HG03469 (cell line): ENCODE data around the gene DNAH17.

Source experiments
- ATAC-seq: cut with Tn5 transposase; IDR thresholded peaks from one replicate; pipeline ENCODE4 v1.9.1; 2021; ENCODE audit warnings: mild to moderate bottlenecking, moderate library complexity, moderate number of reproducible peaks; ENCODE audit not compliant: unreplicated experiment

The DNAH17 gene

GRCh38 chr17:78433780-78434335 lies 143.3 kb downstream of the DNAH17 start:
- ATAC-seq = no peak

- no peak for ATAC-seq
These were observed 144.0 kb downstream of the DNAH17 start for GRCh38 chr17:78433013-78433727.

- no peak for ATAC-seq
These were observed 144.8 kb downstream of the DNAH17 start for GRCh38 chr17:78432226-78433012.

GRCh38 chr17:78431692-78431958 lies 145.6 kb downstream of the DNAH17 start:
- no peak for ATAC-seq

GRCh38 chr17:78430892-78431691 lies 146.1 kb downstream of the DNAH17 start:
- no peak for ATAC-seq

GRCh38 chr17:78429618-78429995 lies 147.6 kb downstream of the DNAH17 start:
- ATAC-seq = no peak

- no peak for ATAC-seq
These were observed 148.2 kb downstream of the DNAH17 start for GRCh38 chr17:78428836-78429617.

- no peak for ATAC-seq
These were observed 149.1 kb downstream of the DNAH17 start for GRCh38 chr17:78428025-78428575.

- no peak for ATAC-seq
These were observed 150.1 kb downstream of the DNAH17 start for GRCh38 chr17:78427140-78427539.

- ATAC-seq = no peak
These were observed 150.8 kb downstream of the DNAH17 start for GRCh38 chr17:78426293-78426879.

GRCh38 chr17:78425429-78425828 lies 151.8 kb downstream of the DNAH17 start:
- ATAC-seq = no peak

- no peak for ATAC-seq
These were observed 153.1 kb downstream of the DNAH17 start for GRCh38 chr17:78423961-78424675.

GRCh38 chr17:78422872-78423588 lies 154.2 kb downstream of the DNAH17 start:
- ATAC-seq = no peak

- no peak for ATAC-seq
These were observed 155.0 kb downstream of the DNAH17 start for GRCh38 chr17:78422267-78422605.

GRCh38 chr17:78421534-78422266 lies 155.5 kb downstream of the DNAH17 start:
- ATAC-seq = no peak

- no peak for ATAC-seq
These were observed 156.1 kb downstream of the DNAH17 start for GRCh38 chr17:78421084-78421533.

GRCh38 chr17:78419970-78420815 lies 157.0 kb downstream of the DNAH17 start:
- no peak for ATAC-seq
